Adipocyte (in vitro differentiated cells): ENCODE data around the gene RGS6.
"Not testable (repeated sequence)": the region's sequence is repeated elsewhere in the genome, so short reads cannot be mapped to it uniquely, and the experiment has no call there.

Experiments used
- DNase-seq: peaks from one replicate; pipeline ENCODE4 v3.0.0-alpha.2; 2015; ENCODE audit warnings: low read depth
- H3K27me3 ChIP-seq: replicated peaks from 2 replicates; pipeline ENCODE4 v1.7.0; 2013; ENCODE audit warnings: mild to moderate bottlenecking, low read length, moderate library complexity; ENCODE audit not compliant: control insufficient read depth, insufficient read depth
- H3K36me3 ChIP-seq: 2 replicates; pipeline ENCODE4 v1.7.0; 2013; ENCODE audit warnings: low read length, mild to moderate bottlenecking, moderate library complexity; ENCODE audit not compliant: control insufficient read depth, insufficient read depth, severe bottlenecking
- H3K4me1 ChIP-seq: 2 replicates; pipeline ENCODE4 v1.7.0; 2013; ENCODE audit warnings: mild to moderate bottlenecking, low read length, moderate library complexity; ENCODE audit not compliant: control insufficient read depth, insufficient read depth
- H3K4me3 ChIP-seq: 2 replicates; pipeline ENCODE4 v1.7.0; 2013; ENCODE audit warnings: mild to moderate bottlenecking, low read length, moderate library complexity
- H3K9ac ChIP-seq: 2 replicates; pipeline ENCODE4 v1.7.0; 2013; ENCODE audit warnings: mild to moderate bottlenecking, low read length, moderate library complexity
- H3K9me3 ChIP-seq: 2 replicates; pipeline ENCODE4 v1.7.0; 2013; ENCODE audit warnings: mild to moderate bottlenecking, low read length, moderate library complexity; ENCODE audit not compliant: control insufficient read depth

Gene RGS6

DNA sequence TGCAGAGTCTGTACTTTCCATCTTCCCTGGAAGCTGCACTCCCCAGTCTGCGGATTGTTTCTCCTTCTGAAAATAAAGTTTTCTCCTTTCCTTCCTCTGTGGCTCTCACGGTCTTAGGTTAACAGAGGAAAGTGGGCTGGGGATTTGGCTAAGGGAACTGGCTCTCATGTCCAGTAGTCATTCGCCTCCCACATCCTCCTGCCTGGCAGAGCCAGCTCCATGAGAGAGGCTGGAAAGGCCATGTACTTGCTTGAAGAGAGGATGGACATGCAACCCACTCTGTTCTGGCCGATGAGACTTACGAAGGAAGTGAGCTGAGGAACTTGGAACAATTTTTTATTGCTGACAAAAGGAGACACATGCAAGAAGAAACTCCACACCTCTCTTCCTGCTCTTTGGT, 18.9 kb upstream of the RGS6 start:
- no peak overlapping the region for H3K9ac ChIP-seq
- no peaks in the 10 kb centered on the region for H3K9me3 ChIP-seq
- no peak overlapping the region for H3K4me3 ChIP-seq
- no peaks in the 10 kb centered on the region for H3K27me3 ChIP-seq
- DNase-seq = no peak
- no peaks in the 10 kb centered on the region for H3K4me1 ChIP-seq
- H3K36me3 ChIP-seq = no peaks in the 10 kb centered on the region

DNA sequence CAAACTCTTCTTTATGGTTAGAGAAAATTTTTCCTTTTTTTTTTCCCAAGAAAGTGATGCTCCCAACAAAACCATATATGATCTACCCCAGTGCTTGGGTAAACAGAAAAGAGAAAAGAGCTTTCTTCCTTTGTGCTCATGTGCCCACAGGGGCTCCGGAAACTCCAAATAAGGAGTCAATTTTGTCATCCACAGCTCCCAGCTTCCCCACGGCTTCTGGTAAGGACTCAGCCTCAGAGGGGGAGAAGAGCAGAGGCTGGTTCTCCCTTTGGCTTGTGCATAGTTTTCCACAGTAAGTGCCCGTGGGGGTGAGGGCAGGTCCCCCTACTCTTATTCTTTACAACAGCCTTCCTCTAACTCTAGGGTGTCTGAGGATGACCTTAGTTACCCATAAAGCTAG, 13.3 kb upstream of the RGS6 start:
- Histone ChIP-seq H3K9ac (no peak overlapping the region), H3K9me3 (no peaks in the 10 kb centered on the region), H3K4me1 (no peaks in the 10 kb centered on the region), H3K27me3 (no peaks in the 10 kb centered on the region), H3K36me3 (no peaks in the 10 kb centered on the region), H3K4me3 (no peak overlapping the region)
- no peak for DNase-seq

DNA sequence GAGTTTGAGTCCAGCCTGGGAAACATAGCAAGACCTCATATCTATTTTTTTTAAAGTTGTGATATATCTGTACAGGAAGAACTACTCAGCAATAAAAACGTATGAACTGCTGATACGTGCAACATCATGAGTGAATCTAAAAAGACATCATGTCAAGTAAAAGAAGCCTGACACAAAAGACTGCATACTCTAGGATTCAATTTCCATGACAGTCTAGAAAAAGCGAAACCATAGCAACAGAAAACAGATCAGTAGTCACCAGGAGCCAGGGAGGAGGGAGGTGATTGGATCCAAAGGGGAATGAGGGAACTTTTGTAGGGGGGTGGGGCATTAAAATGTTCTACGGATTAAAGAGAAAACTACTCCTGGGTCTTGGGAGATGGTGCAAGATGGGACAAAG, 8.7 kb upstream of the RGS6 start:
- Histone ChIP-seq H3K27me3 (no peaks in the 10 kb centered on the region), H3K4me1 (no peaks in the 10 kb centered on the region), H3K9me3 (no peaks in the 10 kb centered on the region), H3K4me3 (no peak overlapping the region), H3K36me3 (no peaks in the 10 kb centered on the region), H3K9ac (no peak overlapping the region)
- DNase-seq = no peak

DNA sequence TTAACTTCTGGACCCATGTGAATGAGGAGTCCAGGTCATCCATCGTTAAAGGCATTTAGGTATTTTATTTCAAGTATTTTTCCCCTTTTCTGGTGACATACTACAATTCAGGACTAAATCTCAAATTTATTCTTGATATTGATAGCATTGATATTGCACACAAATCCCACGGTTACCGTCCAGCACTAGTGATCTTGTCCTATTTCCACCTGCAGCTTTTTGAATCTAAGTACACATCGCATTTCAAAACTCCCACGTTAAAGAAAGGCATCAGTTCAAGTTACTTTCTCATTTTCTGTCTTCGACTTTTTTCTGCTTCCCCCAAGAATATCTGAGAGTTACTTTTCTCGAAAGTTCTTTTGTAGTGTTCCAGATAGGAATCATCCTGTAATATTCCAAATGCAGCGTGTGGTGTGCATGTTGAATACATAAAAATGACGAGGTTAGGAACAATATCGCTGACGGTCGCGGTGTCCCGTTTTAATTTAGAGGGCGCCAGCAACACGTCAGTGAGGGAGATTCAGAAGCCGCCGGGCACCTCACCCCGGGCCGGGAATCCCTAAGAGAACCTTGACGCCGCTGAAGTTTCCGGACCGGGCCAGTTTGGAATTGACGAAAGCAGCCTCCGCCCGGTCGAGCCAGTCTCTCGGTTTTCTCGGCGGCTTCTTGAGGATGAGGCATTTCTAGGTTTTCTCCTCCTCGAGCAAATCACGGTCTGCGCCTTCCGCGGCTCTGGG, 569 bp upstream of the RGS6 start:
- DNase-seq = peak; percentile 1
- peaks cover 34% of the 10 kb centered on the region for H3K27me3 ChIP-seq
- H3K4me1 ChIP-seq = no peaks in the 10 kb centered on the region
- no peak overlapping the region for H3K4me3 ChIP-seq
- H3K36me3 ChIP-seq = no peaks in the 10 kb centered on the region
- no peak overlapping the region for H3K9ac ChIP-seq
- H3K9me3 ChIP-seq = peaks cover 3% of the 10 kb centered on the region

DNA sequence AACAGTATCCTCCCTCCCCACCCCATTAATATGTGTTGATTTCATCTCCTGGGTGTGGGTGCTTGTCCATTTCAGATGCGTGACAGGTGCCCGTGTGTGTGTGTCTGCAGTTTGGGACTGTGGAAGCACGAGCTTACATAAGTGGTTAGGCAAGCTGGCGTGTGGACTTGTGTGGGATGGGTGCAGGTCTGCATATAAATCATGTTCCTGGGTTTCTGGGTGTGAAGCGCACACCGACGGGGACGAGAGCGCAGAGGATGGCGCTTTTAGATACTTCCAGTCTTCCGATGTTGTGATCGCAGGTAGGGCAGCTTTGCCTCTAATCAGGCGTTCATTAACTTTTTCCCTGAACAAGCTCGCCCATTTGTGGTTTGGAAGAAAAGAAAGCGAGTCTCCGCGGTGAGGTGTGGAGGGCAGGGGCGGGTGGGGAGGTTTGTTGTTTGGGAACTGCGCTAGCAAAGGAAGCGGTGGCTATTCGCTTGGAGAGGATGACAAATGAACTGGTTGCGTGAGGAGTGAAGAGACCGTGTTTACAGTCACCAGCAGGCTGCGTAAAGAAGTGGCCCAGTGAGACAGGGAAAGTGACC, 865 bp downstream of the RGS6 start:
- DNase-seq = peak; percentile 1
- Histone ChIP-seq H3K9ac (no peak overlapping the region), H3K9me3 (peaks cover 3% of the 10 kb centered on the region), H3K4me1 (no peaks in the 10 kb centered on the region), H3K36me3 (no peaks in the 10 kb centered on the region), H3K4me3 (no peak overlapping the region), H3K27me3 (peaks cover 34% of the 10 kb centered on the region)

DNA sequence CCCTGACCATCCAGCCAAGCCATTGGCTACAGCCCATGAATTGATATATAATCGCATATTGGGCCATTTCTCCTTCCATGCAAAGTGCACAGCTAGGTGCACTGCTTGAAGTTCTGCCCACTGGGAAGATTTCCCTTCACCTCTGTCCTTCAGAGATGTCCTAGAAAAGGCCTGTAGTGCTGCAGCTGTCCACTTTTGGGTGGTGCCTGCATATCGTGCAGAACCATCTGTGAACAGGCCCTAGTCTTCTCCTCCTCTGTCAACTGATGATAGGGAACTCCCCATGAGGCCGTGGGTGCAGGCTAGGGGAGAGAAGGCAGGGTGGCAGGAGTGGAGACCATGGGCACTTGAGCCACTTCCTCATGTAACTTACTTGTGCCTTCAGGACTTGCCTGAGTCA, 6.0 kb downstream of the RGS6 start:
- Histone ChIP-seq H3K27me3 (peaks cover 14% of the 10 kb centered on the region), H3K9me3 (peaks cover 15% of the 10 kb centered on the region)
- DNase-seq, H3K4me1 ChIP-seq, H3K36me3 ChIP-seq, H3K4me3 ChIP-seq, H3K9ac ChIP-seq: not testable (repeated sequence)

DNA sequence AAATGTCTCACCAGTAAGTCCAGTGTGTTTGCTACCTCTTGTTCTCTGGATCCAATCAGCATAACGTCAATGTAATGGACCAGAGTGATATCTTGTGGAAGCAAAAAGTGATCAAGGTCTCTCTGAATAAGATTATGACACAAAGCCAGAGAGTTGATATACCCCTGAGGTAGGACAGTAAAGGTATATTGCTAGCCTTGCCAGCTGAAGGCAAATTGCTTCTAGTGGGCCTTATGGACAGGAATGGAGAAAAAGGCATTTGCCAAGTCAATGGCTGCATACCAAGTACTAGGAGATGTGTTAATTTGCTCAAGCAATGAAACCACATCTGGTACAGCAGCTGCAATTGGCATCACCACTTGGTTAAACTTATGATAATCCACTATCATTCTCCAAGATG, 7.1 kb downstream of the RGS6 start:
- H3K9me3 ChIP-seq = peaks cover 15% of the 10 kb centered on the region
- not testable (repeated sequence) for DNase-seq, H3K9ac ChIP-seq

DNA sequence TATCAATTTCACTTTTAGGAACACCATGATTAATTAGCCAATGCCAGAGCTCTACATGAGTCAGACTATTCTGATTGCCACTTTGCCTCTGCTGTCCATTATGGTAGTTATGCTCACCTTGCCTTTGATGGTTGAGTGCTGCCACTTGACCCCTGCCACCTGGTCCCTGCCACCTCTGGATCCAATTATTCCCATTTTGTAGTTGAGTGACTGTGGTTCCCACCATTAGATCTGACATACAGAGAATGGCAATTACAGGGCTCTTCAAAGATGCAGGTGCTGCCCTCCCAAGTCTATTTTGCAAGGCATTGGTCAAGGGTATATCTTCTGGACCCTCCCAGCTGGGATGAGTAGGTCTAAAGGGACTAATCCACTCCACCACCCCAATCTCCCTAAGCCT, 8.3 kb downstream of the RGS6 start:
- peaks cover 15% of the 10 kb centered on the region for H3K9me3 ChIP-seq
- not testable (repeated sequence) for H3K4me1 ChIP-seq, H3K4me3 ChIP-seq, H3K9ac ChIP-seq, H3K27me3 ChIP-seq, DNase-seq, H3K36me3 ChIP-seq

More for the DNA sequence above, 7.1 kb downstream of the RGS6 start:
- not testable (repeated sequence) for H3K4me3 ChIP-seq, H3K36me3 ChIP-seq, H3K27me3 ChIP-seq, H3K4me1 ChIP-seq

DNA sequence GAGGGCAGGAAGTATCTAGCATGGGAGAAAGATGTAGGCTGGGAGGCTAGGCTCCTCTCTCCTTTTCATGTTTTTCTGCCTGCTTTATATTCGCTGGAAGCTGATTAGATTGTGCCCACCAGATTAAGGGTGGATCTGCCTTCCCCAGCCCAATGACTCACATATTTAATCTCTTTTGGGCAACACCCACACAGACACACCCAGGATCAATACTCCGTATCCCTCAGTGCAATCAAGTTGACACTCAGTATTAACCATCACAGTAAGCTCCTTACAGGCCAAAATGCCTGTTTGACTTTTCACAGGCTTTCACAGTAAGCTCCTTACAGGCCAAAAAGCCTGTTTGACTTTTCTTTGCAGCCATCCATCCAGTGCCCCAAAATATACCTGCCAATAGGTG, 9.4 kb downstream of the RGS6 start:
- DNase-seq, H3K27me3 ChIP-seq, H3K9ac ChIP-seq, H3K36me3 ChIP-seq, H3K4me1 ChIP-seq, H3K4me3 ChIP-seq: not testable (repeated sequence)
- H3K9me3 ChIP-seq = peaks cover 15% of the 10 kb centered on the region

DNA sequence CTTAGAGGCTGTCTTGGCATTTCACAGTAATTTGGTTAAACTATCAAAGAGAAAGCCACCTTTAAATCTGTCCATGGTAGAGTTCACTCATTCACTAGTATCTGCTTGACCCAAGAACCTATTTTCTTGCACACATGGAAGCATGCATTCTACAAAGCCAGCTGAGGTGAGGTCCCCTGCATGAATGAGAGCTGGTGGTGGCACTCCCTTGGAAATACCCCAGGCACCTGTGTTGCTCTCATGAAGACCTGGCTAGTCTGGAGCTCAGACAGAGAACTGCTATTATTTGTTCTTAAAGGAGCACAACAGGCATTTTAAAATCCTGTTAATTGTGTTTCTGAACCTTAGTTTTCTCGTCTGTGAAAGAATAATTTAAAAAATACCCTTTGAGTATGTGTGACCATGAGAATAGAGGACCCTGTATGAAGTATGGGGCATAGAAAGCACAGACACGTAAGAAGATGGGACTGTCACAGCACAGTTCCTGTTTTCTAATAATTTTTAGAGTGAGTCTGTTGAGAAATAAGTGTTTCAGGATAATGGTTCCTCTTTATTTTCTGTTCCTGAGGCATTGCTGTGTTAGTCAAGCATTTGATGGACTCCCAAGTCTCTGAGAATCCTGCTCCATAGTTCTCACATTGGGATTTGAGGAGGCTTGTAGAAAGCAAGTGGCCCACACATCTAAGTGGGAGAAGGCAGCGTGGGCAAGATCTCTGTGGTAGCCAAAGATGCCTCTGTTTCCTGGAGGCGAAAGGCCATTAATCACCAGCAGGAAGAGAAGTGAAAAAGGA, 10.9 kb downstream of the RGS6 start:
- no peaks in the 10 kb centered on the region for H3K4me1 ChIP-seq
- H3K36me3 ChIP-seq = no peaks in the 10 kb centered on the region
- H3K27me3 ChIP-seq = no peaks in the 10 kb centered on the region
- H3K9ac ChIP-seq = no peak overlapping the region
- H3K9me3 ChIP-seq = peaks cover 15% of the 10 kb centered on the region
- DNase-seq = no peak
- H3K4me3 ChIP-seq = no peak overlapping the region

DNA sequence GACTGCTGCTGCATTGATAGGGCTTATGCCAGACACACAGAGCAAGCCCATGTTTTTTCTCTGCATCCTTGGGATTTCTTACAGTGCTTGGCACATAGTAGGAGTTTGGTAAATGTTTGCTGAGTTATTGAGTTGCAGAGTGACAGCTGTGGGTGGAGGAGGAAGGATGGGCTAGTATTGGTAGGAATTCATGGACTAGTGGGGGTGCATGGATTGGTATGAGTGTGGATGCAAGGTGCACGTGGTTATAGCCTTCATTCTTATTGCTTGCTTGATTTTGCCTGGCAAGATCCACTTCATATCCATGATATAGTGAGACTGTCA, 11.4 kb downstream of the RGS6 start:
- H3K9me3 ChIP-seq = peaks cover 15% of the 10 kb centered on the region
- H3K9ac ChIP-seq = no peak overlapping the region
- DNase-seq = no peak
- H3K4me3 ChIP-seq = no peak overlapping the region
- H3K27me3 ChIP-seq = no peaks in the 10 kb centered on the region
- no peaks in the 10 kb centered on the region for H3K36me3 ChIP-seq
- H3K4me1 ChIP-seq = no peaks in the 10 kb centered on the region
